HEK293 (cell line): ENCODE results near the gene SEZ6L.

ENCODE experiments used
- CTCF ChIA-PET: fragments of 350-600 bp; formaldehyde crosslinking; extraction: SDS; loops from one replicate; lab custom pipeline; 2021; ENCODE audit warnings: antibody characterized with exemption; lab: Yijun Ruan, JAX
- POLR2A ChIA-PET: fragments of 300-600 bp; formaldehyde crosslinking; extraction: SDS; loops from one replicate; lab custom pipeline; 2020; ENCODE audit warnings: antibody characterized with exemption, inconsistent platforms; lab: Yijun Ruan, JAX
- H3K27ac ChIP-seq: fragments of 200-500 bp; sonication (Bioruptor generic); 2 replicates; pipeline ENCODE4 v1.5.1; 2014; ENCODE audit warnings: low read depth, low read length, control low read depth, inconsistent platforms; ENCODE audit errors: extremely low read depth
- H3K36me3 ChIP-seq, 2 experiments: fragments of 200-500 bp in 1 of 2; sonication (Bioruptor generic) in 1 of 2; 1 replicate in 1 of 2; 2 replicates in 1 of 2; pipeline ENCODE4 v1.5.1; 2014 to 2017; ENCODE audit warnings: inconsistent platforms in 2 of 2, low read length in 2 of 2; ENCODE audit not compliant: control insufficient read depth in 2 of 2, insufficient read depth in 1 of 2
- H3K4me1 ChIP-seq: fragments of 200-500 bp; sonication (Bioruptor generic); 2 replicates; pipeline ENCODE4 v1.5.1; 2014; ENCODE audit warnings: mild to moderate bottlenecking, low read length, inconsistent platforms; ENCODE audit not compliant: control insufficient read depth, insufficient read depth
- H3K4me3 ChIP-seq: 2 replicates; pipeline ENCODE4 v1.5.1; 2011; ENCODE audit warnings: low read depth, mild to moderate bottlenecking, control low read depth, low read length, moderate library complexity
- H3K9me3 ChIP-seq: fragments of 200-500 bp; sonication (Bioruptor generic); 2 replicates; pipeline ENCODE4 v1.5.1; 2014; ENCODE audit warnings: low read depth, low read length, inconsistent platforms; ENCODE audit not compliant: control insufficient read depth, insufficient read depth
- EGR2 ChIP-seq: fragments of 450-650 bp; formaldehyde crosslinking; IDR thresholded peaks from 2 replicates; pipeline ENCODE4 v1.5.1; 2016; ENCODE audit warnings: low read depth, missing biosample characterization, missing genetic modification characterization
- GLIS2 ChIP-seq: fragments of 450-650 bp; formaldehyde crosslinking; IDR thresholded peaks from 2 replicates; pipeline ENCODE4 v1.5.1; 2016; ENCODE audit warnings: missing biosample characterization, missing genetic modification characterization
- KLF16 ChIP-seq: fragments of 450-650 bp; formaldehyde crosslinking; IDR thresholded peaks from 2 replicates; pipeline ENCODE4 v1.5.1; 2017; ENCODE audit warnings: missing biosample characterization, missing genetic modification characterization
- PRDM1 ChIP-seq: fragments of 450-650 bp; formaldehyde crosslinking; IDR thresholded peaks from 2 replicates; pipeline ENCODE4; 2016; ENCODE audit warnings: missing biosample characterization, missing genetic modification characterization
- RBAK ChIP-seq: fragments of 450-650 bp; formaldehyde crosslinking; IDR thresholded peaks from 2 replicates; pipeline ENCODE4 v1.5.1; 2016; ENCODE audit warnings: missing biosample characterization, missing genetic modification characterization
- SP7 ChIP-seq: fragments of 450-650 bp; formaldehyde crosslinking; IDR thresholded peaks from 2 replicates; pipeline ENCODE4 v1.5.1; 2016; ENCODE audit warnings: missing biosample characterization, missing genetic modification characterization
- YY2 ChIP-seq: fragments of 450-650 bp; formaldehyde crosslinking; IDR thresholded peaks from 2 replicates; pipeline ENCODE4 v1.5.1; 2016; ENCODE audit warnings: missing biosample characterization, missing genetic modification characterization
- ZBTB7A ChIP-seq: fragments of 450-650 bp; formaldehyde crosslinking; IDR thresholded peaks from 2 replicates; pipeline ENCODE4 v1.5.1; 2016; ENCODE audit warnings: low read depth, missing biosample characterization, missing genetic modification characterization
- ZFP69B ChIP-seq: fragments of 450-650 bp; formaldehyde crosslinking; IDR thresholded peaks from 2 replicates; pipeline ENCODE4 v1.5.1; 2016; ENCODE audit warnings: missing biosample characterization, missing genetic modification characterization
- ZNF169 ChIP-seq: fragments of 450-650 bp; formaldehyde crosslinking; IDR thresholded peaks from 2 replicates; pipeline ENCODE4 v1.5.1; 2016; ENCODE audit warnings: missing biosample characterization, missing genetic modification characterization
- ZNF174 ChIP-seq: fragments of 450-650 bp; formaldehyde crosslinking; IDR thresholded peaks from 2 replicates; pipeline ENCODE4 v1.5.0; 2017; ENCODE audit warnings: missing biosample characterization, mild to moderate bottlenecking, missing genetic modification characterization
- ZNF221 ChIP-seq: fragments of 450-650 bp; formaldehyde crosslinking; IDR thresholded peaks from 2 replicates; pipeline ENCODE4 v1.5.1; 2017; ENCODE audit warnings: missing biosample characterization, missing genetic modification characterization, borderline replicate concordance
- ZNF248 ChIP-seq: fragments of 450-650 bp; formaldehyde crosslinking; IDR thresholded peaks from 2 replicates; pipeline ENCODE4 v1.5.1; 2017; ENCODE audit warnings: missing biosample characterization, missing genetic modification characterization
- ZNF292 ChIP-seq: fragments of 450-650 bp; formaldehyde crosslinking; IDR thresholded peaks from 2 replicates; pipeline ENCODE4 v1.5.1; 2016; ENCODE audit warnings: low read depth, missing biosample characterization, missing genetic modification characterization, borderline replicate concordance
- ZNF530 ChIP-seq: fragments of 450-650 bp; formaldehyde crosslinking; IDR thresholded peaks from 2 replicates; pipeline ENCODE4 v1.5.1; 2016; ENCODE audit warnings: low read depth, missing biosample characterization, missing genetic modification characterization
- ZNF555 ChIP-seq: fragments of 450-650 bp; formaldehyde crosslinking; conservative IDR thresholded peaks from 2 replicates; pipeline ENCODE4 v1.5.1; 2017; ENCODE audit warnings: missing biosample characterization, mild to moderate bottlenecking, missing genetic modification characterization, inconsistent platforms
- ZNF561 ChIP-seq: fragments of 450-650 bp; IDR thresholded peaks from 2 replicates; pipeline ENCODE4 v1.5.1; 2018; ENCODE audit warnings: missing biosample characterization, missing genetic modification characterization, borderline replicate concordance
- ZNF791 ChIP-seq: fragments of 450-650 bp; formaldehyde crosslinking; IDR thresholded peaks from 2 replicates; pipeline ENCODE4 v1.5.1; 2016; ENCODE audit warnings: missing biosample characterization, missing genetic modification characterization
- TF ChIP-seq, protein P1 (sequence below): fragments of 450-650 bp; formaldehyde crosslinking; IDR thresholded peaks from 2 replicates; pipeline ENCODE4 v1.5.1; 2016; ENCODE audit warnings: missing biosample characterization, missing genetic modification characterization, low read depth
- TF ChIP-seq, protein P2 (sequence below): fragments of 450-650 bp; formaldehyde crosslinking; IDR thresholded peaks from 2 replicates; pipeline ENCODE4; 2016; ENCODE audit warnings: missing biosample characterization, missing genetic modification characterization
- TF ChIP-seq, protein P3 (sequence below): fragments of 450-650 bp; formaldehyde crosslinking; IDR thresholded peaks from 2 replicates; pipeline ENCODE4 v1.5.1; 2016; ENCODE audit warnings: missing biosample characterization, missing genetic modification characterization
- TF ChIP-seq, protein P4 (sequence below): fragments of 450-650 bp; formaldehyde crosslinking; IDR thresholded peaks from 2 replicates; pipeline ENCODE4 v1.5.1; 2016; ENCODE audit warnings: missing biosample characterization, missing genetic modification characterization
- TF ChIP-seq, protein P5 (sequence below): fragments of 450-650 bp; formaldehyde crosslinking; IDR thresholded peaks from 2 replicates; pipeline ENCODE4 v1.5.1; 2016; ENCODE audit warnings: missing biosample characterization, missing genetic modification characterization
- TF ChIP-seq, protein P6 (sequence below): fragments of 450-650 bp; formaldehyde crosslinking; optimal IDR thresholded peaks from 2 replicates; pipeline ENCODE3; 2016; ENCODE audit warnings: missing biosample characterization, mild to moderate bottlenecking, missing genetic modification characterization

SEZ6L gene

DNA sequence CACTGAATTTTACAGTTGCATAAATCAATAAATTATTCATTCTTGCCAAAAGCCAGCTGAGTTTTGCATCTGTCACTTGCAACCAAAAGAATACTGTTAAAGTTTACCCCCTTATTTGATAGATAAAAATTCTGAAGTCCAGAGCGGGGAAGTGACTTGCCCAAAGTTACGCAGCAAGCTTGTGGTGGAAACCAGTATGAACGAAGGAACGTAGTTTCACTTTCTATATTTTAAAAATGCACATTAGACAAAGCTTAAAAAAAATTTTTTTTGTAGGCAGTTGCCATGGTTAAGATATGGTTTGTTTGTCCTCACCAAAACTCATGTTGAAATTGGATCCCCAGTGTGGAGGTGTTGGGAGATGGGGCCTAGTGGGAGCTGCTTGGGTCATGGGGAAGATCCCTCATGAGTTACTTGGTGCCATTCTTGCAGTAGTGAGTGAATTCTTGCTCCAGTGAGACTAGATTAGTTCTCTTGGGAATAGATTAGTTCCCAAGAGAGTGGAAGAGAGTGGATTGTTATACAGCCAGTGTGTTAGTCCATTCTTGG is 46.3 kb upstream of the SEZ6L start (continued):
- TF ChIP-seq ZNF530 = no peak
- no peak for TF ChIP-seq ZNF248 (tag by site-specific recombination)
- TF ChIP-seq, protein P1, sequence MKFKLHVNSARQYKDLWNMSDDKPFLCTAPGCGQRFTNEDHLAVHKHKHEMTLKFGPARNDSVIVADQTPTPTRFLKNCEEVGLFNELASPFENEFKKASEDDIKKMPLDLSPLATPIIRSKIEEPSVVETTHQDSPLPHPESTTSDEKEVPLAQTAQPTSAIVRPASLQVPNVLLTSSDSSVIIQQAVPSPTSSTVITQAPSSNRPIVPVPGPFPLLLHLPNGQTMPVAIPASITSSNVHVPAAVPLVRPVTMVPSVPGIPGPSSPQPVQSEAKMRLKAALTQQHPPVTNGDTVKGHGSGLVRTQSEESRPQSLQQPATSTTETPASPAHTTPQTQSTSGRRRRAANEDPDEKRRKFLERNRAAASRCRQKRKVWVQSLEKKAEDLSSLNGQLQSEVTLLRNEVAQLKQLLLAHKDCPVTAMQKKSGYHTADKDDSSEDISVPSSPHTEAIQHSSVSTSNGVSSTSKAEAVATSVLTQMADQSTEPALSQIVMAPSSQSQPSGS (tag by site-specific recombination) = no peak
- TF ChIP-seq ZNF169 = no peak
- no peak for TF ChIP-seq ZNF561 (tag by site-specific recombination)
- TF ChIP-seq EGR2 = no peak

DNA sequence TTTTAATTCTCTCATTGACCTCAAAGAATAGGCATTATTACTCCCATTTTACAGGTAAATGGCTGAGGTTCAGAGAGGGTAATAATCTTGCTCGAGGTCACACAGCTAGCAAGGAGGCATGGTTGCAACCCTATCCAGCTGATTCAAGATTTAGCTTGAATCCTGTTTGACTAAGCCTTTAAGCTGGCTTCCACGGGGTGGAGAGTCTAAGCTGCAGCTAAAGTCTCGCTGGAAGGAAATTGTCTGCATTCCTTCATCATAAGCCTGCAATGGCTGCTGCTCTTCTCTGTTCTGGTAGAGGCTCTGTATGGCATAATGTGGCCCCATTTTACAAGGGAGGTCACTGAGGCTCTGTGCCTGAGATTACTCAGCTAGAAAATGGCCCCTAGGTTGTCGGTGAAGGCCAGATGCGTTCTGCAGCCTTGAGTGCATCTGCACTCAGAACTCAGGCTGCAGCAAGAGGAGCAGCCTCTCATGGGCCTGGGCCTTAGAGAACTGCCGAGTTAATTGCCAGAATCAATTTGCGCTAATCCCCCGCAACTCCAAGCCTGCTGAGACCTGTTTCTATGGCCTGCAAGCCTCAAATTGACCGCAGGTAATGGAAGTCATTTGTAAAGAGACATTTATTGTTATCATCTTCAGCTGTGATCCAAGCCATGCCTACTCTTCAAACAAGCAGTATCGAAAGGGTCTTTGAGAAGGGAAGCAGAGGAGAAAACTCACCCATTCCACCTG is 44.1 kb upstream of the SEZ6L start:
- H3K27ac ChIP-seq = no peak overlapping the region
- ChIA-PET POLR2A (no interaction called here), CTCF (no interaction called here)
- no peak overlapping the region for H3K4me3 ChIP-seq
- H3K4me1 ChIP-seq = no peaks in the 10 kb centered on the region
- no peaks in the 10 kb centered on the region for H3K36me3 ChIP-seq
- no peaks in the 10 kb centered on the region for H3K9me3 ChIP-seq
- TF ChIP-seq, protein P2, sequence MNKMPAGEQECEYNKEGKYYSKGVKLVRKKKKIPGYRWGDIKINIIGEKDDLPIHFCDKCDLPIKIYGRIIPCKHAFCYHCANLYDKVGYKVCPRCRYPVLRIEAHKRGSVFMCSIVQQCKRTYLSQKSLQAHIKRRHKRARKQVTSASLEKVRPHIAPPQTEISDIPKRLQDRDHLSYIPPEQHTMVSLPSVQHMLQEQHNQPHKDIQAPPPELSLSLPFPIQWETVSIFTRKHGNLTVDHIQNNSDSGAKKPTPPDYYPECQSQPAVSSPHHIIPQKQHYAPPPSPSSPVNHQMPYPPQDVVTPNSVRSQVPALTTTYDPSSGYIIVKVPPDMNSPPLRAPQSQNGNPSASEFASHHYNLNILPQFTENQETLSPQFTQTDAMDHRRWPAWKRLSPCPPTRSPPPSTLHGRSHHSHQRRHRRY (tag by site-specific recombination) = no peak
- TF ChIP-seq RBAK (tag by site-specific recombination) (no peak), ZNF555 (tag by site-specific recombination) (no peak), ZNF174 (tag by site-specific recombination) (no peak), ZNF169 (no peak), ZNF292 (tag by site-specific recombination) (no peak), ZNF221 (no peak), ZFP69B (tag by site-specific recombination) (no peak), PRDM1 (tag by site-specific recombination) (no peak), ZNF791 (tag by site-specific recombination) (no peak), ZBTB7A (tag by site-specific recombination) (no peak), GLIS2 (tag by site-specific recombination) (no peak), YY2 (tag by site-specific recombination) (no peak), SP7 (tag by site-specific recombination) (no peak), KLF16 (tag by site-specific recombination) (no peak)
- TF ChIP-seq, protein P3, sequence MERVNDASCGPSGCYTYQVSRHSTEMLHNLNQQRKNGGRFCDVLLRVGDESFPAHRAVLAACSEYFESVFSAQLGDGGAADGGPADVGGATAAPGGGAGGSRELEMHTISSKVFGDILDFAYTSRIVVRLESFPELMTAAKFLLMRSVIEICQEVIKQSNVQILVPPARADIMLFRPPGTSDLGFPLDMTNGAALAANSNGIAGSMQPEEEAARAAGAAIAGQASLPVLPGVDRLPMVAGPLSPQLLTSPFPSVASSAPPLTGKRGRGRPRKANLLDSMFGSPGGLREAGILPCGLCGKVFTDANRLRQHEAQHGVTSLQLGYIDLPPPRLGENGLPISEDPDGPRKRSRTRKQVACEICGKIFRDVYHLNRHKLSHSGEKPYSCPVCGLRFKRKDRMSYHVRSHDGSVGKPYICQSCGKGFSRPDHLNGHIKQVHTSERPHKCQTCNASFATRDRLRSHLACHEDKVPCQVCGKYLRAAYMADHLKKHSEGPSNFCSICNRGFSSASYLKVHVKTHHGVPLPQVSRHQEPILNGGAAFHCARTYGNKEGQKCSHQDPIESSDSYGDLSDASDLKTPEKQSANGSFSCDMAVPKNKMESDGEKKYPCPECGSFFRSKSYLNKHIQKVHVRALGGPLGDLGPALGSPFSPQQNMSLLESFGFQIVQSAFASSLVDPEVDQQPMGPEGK (tag by site-specific recombination) = no peak
- TF ChIP-seq, protein P4, sequence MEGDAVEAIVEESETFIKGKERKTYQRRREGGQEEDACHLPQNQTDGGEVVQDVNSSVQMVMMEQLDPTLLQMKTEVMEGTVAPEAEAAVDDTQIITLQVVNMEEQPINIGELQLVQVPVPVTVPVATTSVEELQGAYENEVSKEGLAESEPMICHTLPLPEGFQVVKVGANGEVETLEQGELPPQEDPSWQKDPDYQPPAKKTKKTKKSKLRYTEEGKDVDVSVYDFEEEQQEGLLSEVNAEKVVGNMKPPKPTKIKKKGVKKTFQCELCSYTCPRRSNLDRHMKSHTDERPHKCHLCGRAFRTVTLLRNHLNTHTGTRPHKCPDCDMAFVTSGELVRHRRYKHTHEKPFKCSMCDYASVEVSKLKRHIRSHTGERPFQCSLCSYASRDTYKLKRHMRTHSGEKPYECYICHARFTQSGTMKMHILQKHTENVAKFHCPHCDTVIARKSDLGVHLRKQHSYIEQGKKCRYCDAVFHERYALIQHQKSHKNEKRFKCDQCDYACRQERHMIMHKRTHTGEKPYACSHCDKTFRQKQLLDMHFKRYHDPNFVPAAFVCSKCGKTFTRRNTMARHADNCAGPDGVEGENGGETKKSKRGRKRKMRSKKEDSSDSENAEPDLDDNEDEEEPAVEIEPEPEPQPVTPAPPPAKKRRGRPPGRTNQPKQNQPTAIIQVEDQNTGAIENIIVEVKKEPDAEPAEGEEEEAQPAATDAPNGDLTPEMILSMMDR = no peak
- TF ChIP-seq, protein P5, sequence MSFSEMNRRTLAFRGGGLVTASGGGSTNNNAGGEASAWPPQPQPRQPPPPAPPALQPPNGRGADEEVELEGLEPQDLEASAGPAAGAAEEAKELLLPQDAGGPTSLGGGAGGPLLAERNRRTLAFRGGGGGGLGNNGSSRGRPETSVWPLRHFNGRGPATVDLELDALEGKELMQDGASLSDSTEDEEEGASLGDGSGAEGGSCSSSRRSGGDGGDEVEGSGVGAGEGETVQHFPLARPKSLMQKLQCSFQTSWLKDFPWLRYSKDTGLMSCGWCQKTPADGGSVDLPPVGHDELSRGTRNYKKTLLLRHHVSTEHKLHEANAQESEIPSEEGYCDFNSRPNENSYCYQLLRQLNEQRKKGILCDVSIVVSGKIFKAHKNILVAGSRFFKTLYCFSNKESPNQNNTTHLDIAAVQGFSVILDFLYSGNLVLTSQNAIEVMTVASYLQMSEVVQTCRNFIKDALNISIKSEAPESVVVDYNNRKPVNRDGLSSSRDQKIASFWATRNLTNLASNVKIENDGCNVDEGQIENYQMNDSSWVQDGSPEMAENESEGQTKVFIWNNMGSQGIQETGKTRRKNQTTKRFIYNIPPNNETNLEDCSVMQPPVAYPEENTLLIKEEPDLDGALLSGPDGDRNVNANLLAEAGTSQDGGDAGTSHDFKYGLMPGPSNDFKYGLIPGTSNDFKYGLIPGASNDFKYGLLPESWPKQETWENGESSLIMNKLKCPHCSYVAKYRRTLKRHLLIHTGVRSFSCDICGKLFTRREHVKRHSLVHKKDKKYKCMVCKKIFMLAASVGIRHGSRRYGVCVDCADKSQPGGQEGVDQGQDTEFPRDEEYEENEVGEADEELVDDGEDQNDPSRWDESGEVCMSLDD = no peak
- TF ChIP-seq, protein P6, sequence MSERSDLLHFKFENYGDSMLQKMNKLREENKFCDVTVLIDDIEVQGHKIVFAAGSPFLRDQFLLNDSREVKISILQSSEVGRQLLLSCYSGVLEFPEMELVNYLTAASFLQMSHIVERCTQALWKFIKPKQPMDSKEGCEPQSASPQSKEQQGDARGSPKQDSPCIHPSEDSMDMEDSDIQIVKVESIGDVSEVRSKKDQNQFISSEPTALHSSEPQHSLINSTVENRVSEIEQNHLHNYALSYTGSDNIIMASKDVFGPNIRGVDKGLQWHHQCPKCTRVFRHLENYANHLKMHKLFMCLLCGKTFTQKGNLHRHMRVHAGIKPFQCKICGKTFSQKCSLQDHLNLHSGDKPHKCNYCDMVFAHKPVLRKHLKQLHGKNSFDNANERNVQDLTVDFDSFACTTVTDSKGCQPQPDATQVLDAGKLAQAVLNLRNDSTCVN (tag by site-specific recombination) = no peak
